CD4-positive, alpha-beta T cell treated with Interleukin-15 for 1 hour (primary cell): ENCODE results near the gene CPHXL.

Source experiments
- DNase-seq: peaks from one replicate; pipeline ENCODE4 v3.0.0-alpha.2; 2020

The CPHXL gene

GRCh38 chr16:75726390-75726789 lies at the start of gene CPHXL:
Gene CPHXL (minus strand): TSS chr16:75726490. CDS start chr16:75726442, 48 bp downstream.
- no peak for DNase-seq

GRCh38 chr16:75774197-75774596 lies 47.9 kb upstream of the CPHXL start:
- DNase-seq: no peak

GRCh38 chr16:75770051-75770450 lies 43.8 kb upstream of the CPHXL start:
- DNase-seq: no peak

- DNase-seq: peak; percentile 68
Observed at GRCh38 chr16:75764154-75764768, 38.0 kb upstream of the CPHXL start.

- no peak for DNase-seq
Observed at GRCh38 chr16:75763204-75763603, 36.9 kb upstream of the CPHXL start.

GRCh38 chr16:75762746-75763145 lies 36.5 kb upstream of the CPHXL start:
- no peak for DNase-seq

GRCh38 chr16:75761108-75761507 lies 34.8 kb upstream of the CPHXL start:
- DNase-seq: no peak

GRCh38 chr16:75760018-75760519 lies 33.8 kb upstream of the CPHXL start:
- DNase-seq: no peak

- no peak for DNase-seq
Observed at GRCh38 chr16:75758215-75758614, 31.9 kb upstream of the CPHXL start.

- no peak for DNase-seq
Observed at GRCh38 chr16:75754141-75754540, 27.9 kb upstream of the CPHXL start.

- DNase-seq: no peak
Observed at GRCh38 chr16:75750528-75750927, 24.2 kb upstream of the CPHXL start.

- no peak for DNase-seq
Observed at GRCh38 chr16:75746359-75746758, 20.1 kb upstream of the CPHXL start.

- no peak for DNase-seq
Observed at GRCh38 chr16:75745823-75746222, 19.5 kb upstream of the CPHXL start.

GRCh38 chr16:75745242-75745641 lies 19.0 kb upstream of the CPHXL start:
- no peak for DNase-seq

- DNase-seq: no peak
Observed at GRCh38 chr16:75742424-75743047, 16.2 kb upstream of the CPHXL start.

- DNase-seq: no peak
Observed at GRCh38 chr16:75733305-75734211, 7.3 kb upstream of the CPHXL start.

GRCh38 chr16:75732871-75733270 lies 6.6 kb upstream of the CPHXL start:
- no peak for DNase-seq

GRCh38 chr16:75727221-75727620 lies 931 bp upstream of the CPHXL start:
- DNase-seq: no peak

GRCh38 chr16:75718452-75718851 lies 7.8 kb downstream of the CPHXL start:
- no peak for DNase-seq

GRCh38 chr16:75714661-75715060 lies 11.6 kb downstream of the CPHXL start:
- no peak for DNase-seq

- no peak for DNase-seq
Observed at GRCh38 chr16:75710344-75710743, 15.9 kb downstream of the CPHXL start.

- DNase-seq: no peak
Observed at GRCh38 chr16:75703306-75703705, 23.0 kb downstream of the CPHXL start.

GRCh38 chr16:75702242-75702641 lies 24.0 kb downstream of the CPHXL start:
- no peak for DNase-seq

GRCh38 chr16:75701361-75701760 lies 24.9 kb downstream of the CPHXL start, which contains the start of gene DUXB:
Gene DUXB (minus strand): TSS chr16:75701461. CDS start chr16:75701418, 43 bp downstream.
- DNase-seq: no peak
